Liver (tissue), 3 donors: Measurements from ENCODE around the gene SLC6A3.

ENCODE experiments used
- CTCF ChIP-seq: fragments of 150-350 bp; IDR thresholded peaks from 2 replicates; pipeline ENCODE4 v1.5.1; 2017; ENCODE audit warnings: improper control_type of control experiment, low read depth, low read length; ENCODE audit not compliant: missing input control
- FOXA1 ChIP-seq: IDR thresholded peaks from 2 replicates; pipeline ENCODE4 v1.6.1; 2016; ENCODE audit warnings: antibody characterized with exemption
- HNF4A ChIP-seq, 2 donors: conservative IDR thresholded peaks; 2 replicates each; pipeline ENCODE4 v1.6.1; 2016; ENCODE audit warnings: antibody characterized with exemption in 2 of 2, mild to moderate bottlenecking in 2 of 2
- MAX ChIP-seq: IDR thresholded peaks from 2 replicates; pipeline ENCODE4 v1.6.1; 2016; ENCODE audit warnings: antibody characterized with exemption
- REST ChIP-seq: IDR thresholded peaks from 2 replicates; pipeline ENCODE4 v1.6.1; 2016; ENCODE audit warnings: antibody characterized with exemption, mild to moderate bottlenecking
- SP1 ChIP-seq: IDR thresholded peaks from 2 replicates; pipeline ENCODE4 v1.6.1; 2018; ENCODE audit warnings: antibody characterized with exemption, mild to moderate bottlenecking
- YY1 ChIP-seq: IDR thresholded peaks from 2 replicates; pipeline ENCODE4 v1.6.1; 2016; ENCODE audit warnings: antibody characterized with exemption, mild to moderate bottlenecking
- donor health status: healthy.
- donor health status: healthy.

- TF ChIP-seq REST (no peak), FOXA1 (no peak), CTCF (no peak), HNF4A (conservative IDR thresholded peaks at IDR 0.05) (no peak), SP1 (no peak), MAX (no peak), YY1 (no peak)
These were observed 15.7 kb downstream of the SLC6A3 start for GRCh38 chr5:1429496-1429895.
